ENCODE data around the gene POM121L12.

GRCh38 chr7:52992479-52993162 lies 42.8 kb upstream of the POM121L12 start:
- TF ChIP-seq CTCF (IDR thresholded peaks at IDR 0.05): no peak
- TF ChIP-seq POLR2A (IDR thresholded peaks at IDR 0.05): no peak
